Uterus (tissue), 2 donors: ENCODE results near the gene FANCF.

Source experiments
- POLR2A ChIP-seq, 2 donors: fragments of 450-650 bp; IDR thresholded peaks; one replicate each; pipeline ENCODE4 v1.6.1; 2016; ENCODE audit warnings: antibody characterized with exemption in 2 of 2, mild to moderate bottlenecking in 1 of 2, moderate library complexity in 1 of 2
- TF ChIP-seq, protein P1 (sequence below), 4 experiments: fragments of 200-600 bp in 2 of 4; fragments of 450-650 bp in 2 of 4; sonication (generic) in 2 of 4; IDR thresholded peaks; one replicate each; pipeline ENCODE4 v1.5.1; 2016 to 2019; ENCODE audit warnings: antibody characterized with exemption in 4 of 4, mild to moderate bottlenecking in 2 of 4, moderate library complexity in 1 of 4

DNA sequence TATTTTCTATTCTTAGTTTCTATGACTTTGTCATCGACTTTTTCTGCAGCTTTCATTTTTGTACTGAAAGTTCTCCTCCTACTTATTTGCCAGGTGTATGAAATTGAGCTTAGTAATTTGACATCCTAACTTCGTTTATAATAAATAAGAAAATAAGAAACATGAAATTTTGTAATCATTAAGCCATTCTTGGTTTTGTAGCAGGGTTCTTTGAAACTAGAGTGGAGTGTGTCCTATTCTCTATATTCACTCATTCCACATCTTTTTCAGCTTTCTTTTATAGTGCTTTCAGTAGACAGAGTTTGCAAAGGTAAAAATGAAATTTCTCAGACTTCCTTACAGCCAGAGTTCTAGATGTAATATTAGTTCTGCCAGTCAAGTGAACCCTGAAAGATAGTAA is 47.8 kb downstream of the FANCF start:
- TF ChIP-seq, protein P1, sequence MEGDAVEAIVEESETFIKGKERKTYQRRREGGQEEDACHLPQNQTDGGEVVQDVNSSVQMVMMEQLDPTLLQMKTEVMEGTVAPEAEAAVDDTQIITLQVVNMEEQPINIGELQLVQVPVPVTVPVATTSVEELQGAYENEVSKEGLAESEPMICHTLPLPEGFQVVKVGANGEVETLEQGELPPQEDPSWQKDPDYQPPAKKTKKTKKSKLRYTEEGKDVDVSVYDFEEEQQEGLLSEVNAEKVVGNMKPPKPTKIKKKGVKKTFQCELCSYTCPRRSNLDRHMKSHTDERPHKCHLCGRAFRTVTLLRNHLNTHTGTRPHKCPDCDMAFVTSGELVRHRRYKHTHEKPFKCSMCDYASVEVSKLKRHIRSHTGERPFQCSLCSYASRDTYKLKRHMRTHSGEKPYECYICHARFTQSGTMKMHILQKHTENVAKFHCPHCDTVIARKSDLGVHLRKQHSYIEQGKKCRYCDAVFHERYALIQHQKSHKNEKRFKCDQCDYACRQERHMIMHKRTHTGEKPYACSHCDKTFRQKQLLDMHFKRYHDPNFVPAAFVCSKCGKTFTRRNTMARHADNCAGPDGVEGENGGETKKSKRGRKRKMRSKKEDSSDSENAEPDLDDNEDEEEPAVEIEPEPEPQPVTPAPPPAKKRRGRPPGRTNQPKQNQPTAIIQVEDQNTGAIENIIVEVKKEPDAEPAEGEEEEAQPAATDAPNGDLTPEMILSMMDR (IDR thresholded peaks at IDR 0.05) = no peak
- no peak for TF ChIP-seq POLR2A (IDR thresholded peaks at IDR 0.05)
